ENCODE results near the gene AAK1.
"Not testable (repeated sequence)": the region's sequence is repeated elsewhere in the genome, so short reads cannot be mapped to it uniquely, and the experiment has no call there.

The AAK1 gene

GRCh38 chr2:69456950-69457445 lies 186.5 kb downstream of the AAK1 start:
- DNase-seq = no peak

DNA sequence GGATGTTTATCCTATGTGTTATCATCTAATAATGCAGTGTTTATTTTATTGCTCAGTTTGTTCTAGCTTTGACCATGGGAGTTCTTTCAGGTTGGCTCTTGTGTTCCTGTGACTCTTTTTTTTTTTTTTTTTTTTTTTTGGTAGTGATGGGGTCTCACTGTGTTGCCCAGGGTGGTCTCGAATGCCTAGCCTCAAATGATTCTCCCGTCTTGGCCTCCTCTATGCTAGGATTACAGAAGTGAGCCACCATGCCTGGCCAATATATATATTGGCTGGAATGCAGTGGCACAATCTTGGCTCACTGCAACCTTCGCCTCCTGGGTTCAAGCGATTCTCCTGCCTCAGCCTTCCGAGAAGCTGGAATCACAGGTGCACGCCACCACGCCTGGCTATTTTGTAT lies 187.4 kb downstream of the AAK1 start:
- DNase-seq = no peak

DNA sequence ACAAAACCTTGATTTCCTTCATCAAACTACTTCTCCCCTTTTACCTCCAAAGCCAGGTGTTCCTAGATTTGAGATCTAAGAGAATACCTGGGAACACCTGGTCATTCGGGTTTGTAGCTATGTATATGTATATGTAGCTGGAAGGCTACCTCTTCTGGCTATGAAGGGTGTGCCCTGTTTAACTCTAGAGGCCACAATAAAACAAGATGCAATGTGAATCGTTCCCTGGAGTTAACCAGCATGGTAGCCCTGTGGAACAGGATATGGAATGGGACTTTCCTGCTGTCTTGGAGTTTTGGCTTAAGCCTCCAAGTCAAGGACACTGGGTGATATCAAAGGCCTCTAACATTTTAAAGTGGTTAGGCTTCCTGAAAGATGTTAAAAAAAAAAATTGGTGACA lies 188.6 kb downstream of the AAK1 start:
- no peak for DNase-seq

DNA sequence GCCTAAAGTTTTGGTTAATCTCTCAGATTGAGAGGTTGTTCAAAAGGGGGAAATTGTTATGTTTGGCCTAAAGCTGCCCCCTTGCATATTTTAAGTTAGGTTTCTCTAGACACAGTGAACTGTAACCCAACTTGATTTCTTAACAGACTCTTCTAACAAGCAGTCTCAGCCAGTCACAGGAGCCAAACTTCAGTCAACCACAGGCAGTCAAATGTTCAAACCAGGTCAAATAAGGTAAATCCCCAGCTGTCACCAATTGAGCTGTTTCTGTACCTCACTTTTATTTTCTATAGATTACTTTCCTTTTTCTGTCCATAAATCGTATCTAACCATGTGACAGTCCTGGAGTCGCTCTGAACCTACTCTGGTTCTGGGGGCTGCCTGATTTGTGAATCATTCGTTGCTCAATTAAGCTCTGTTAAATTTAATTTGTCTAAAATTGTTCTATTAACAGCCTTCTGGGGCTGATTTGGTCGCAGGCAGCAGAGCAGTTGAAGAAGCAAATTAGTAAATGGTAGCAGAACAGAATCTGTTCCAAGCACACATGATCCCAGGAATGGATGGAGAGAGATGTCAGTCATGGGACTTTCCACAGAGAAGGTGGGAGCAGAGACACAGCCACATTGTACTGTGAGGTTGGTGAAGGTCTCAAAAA lies 189.9 kb downstream of the AAK1 start:
- DNase-seq = no peak

GRCh38 chr2:69452687-69453086 lies 190.9 kb downstream of the AAK1 start:
- DNase-seq = no peak

DNA sequence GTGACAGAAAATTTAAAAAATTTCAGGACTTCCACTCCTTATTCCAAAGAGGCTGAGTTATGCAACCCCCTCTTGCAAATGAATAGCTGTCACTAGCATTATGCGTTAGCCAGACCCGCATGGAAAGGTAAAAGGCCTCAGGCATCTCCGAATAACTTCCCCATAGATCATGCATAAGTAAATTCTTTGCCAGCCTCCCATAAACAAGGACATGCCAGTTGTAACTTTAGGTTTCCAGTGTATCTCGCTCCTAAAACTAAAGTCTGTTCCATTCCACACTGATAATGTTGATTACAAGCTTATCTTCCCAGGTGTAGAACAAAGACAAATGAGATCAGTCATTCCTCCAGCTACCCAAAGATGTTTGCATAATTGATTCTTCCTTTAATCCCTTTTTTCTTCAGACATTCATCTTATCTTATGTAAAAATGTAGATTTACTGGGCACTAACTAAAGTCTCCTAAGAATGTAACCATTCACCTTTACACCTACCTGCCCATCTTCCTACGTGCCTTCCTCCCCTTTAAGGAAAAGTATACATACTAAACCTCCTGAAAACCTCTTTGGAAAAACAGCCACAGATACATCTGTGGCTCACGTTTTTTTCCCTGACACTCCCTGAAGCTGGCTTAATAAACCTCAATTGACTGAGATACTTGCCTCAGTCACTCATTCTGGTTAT lies 192.7 kb downstream of the AAK1 start:
- DNase-seq = no peak

- DNase-seq = no peak
These were observed 193.6 kb downstream of the AAK1 start for GRCh38 chr2:69449906-69450305.

DNA sequence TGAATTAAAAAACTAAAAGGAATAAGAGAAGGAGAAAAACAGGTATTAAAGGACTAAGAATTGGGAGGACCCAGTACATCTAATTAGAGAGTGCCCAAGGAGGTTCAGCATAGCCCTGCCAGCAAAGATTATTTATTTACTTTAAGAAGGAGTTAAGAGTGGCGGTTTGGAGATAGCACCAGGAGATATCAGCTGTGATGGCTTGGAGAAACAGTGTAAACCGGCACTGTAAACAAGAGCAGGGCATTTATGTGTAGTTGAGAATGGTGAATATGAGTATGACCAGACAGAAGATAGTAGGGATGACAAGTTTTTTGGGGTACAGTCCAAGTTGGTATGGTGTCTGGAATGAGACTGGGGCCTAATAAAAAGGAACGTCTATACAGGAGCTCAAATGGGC lies 199.9 kb downstream of the AAK1 start:
- not testable (repeated sequence) for DNase-seq

DNA sequence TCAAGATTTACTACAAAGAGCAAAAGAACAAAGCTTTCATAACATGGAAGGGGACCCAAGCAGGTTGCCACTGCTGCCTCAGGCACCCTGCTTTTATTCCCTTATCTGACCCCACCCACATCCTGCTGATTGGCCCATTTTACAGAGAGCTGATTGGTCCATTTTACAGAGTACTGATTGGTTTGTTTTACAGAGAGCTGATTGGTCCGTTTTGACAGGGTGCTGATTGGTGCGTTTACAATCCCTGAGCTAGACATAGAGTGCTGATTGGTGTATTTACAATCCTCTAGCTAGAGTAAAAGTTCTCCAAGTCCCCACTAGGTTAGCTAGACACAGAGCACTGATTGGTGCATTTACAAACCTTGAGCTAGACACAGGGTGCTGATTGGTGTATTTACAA lies 204.0 kb downstream of the AAK1 start:
- DNase-seq = not testable (repeated sequence)

- no peak for DNase-seq
These were observed 205.0 kb downstream of the AAK1 start for GRCh38 chr2:69438580-69438979.

- DNase-seq = peak in 17 of 58 donors; percentile 29 to 91 (median 62)
These were observed 205.8 kb downstream of the AAK1 start for GRCh38 chr2:69437751-69438154.

GRCh38 chr2:69436938-69437750 lies 206.4 kb downstream of the AAK1 start, which contains the start of gene NFU1:
TSS of gene NFU1 (minus strand) at chr2:69437435. CDS start at chr2:69437422, 13 bp downstream.
- DNase-seq = peak; percentile 75 to 97 (median 91)

- no peak for DNase-seq
These were observed 207.0 kb downstream of the AAK1 start for GRCh38 chr2:69436596-69436937.

DNA sequence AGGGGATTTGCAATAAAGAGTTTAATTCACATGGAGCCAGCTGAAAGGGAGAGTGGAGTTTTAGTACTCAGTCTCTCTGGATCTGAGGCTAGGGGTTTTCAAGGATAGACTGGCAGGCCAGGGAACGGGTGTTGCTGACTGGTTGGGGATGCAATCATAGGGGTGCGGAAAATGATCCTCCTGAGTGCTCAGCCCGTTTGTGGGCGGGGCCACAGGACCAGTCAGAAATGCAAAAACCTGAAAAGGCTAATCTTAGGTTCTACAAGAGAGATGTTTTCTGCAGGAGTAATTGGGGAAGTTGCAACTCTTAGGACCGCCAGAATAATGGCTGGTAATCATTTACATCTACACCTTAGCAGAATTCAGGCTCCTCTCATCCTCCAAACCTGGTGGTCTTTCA lies 208.8 kb downstream of the AAK1 start:
- DNase-seq = peak in 1 of 58 donors; percentile 8

GRCh38 chr2:69429491-69430183 lies 213.9 kb downstream of the AAK1 start:
- DNase-seq = no peak

- DNase-seq = no peak
These were observed 214.6 kb downstream of the AAK1 start for GRCh38 chr2:69428981-69429380.

GRCh38 chr2:69424419-69424818 lies 219.1 kb downstream of the AAK1 start:
- DNase-seq = no peak

DNA sequence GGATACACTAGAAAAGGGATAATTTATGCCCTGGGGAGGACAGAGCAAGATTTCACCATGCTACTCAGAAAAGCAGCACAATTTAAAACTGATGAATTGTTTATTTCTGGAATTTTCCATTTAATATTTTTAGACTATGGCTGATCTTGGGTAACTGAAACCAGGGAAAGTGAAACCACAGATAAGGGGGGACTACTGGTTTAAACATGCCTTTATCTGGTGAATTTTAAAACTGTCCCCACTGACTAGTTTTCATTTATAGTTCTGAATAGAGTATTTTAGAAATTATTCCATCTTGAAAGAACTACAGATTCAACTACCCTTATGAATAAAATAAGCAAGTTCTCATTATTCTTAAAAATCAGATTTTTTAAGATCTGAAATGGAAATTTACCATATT lies 221.3 kb downstream of the AAK1 start:
- no peak for DNase-seq

DNA sequence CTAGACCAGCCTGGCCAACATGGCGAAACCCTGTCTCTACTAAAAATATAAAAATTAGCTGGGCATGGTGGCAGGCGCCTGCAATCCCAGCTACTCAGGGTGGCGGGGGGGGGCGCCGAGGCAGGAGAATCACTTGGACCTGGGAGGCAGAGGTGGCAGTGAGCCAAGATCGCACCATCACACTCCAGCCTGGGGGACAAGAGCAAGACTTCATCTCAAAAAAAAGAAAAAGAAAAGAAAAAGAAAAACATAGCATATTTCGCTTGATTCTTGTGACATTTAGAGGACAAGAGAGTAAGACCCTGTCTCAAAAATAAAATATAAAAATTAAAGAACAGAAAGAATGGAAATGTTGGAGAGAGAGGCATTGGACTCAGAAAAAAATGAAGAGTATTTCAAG lies 224.4 kb downstream of the AAK1 start:
- DNase-seq = not testable (repeated sequence)

DNA sequence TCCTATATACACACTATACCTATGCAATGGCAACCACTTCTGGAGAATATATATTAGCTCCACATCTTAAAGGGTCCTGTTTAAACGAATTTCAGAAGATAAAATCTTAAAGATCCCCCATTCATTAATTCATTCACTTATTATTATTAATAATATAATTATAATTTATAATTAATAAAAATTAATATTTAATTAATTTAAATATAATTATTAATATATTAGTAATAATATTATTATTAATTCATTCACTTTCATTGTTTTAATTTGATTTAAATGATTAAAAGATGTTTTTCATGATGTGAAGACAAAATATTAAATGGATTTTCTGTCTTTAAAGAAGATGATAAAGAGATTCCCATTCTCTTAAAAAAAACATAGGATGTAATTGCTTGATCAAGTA lies 227.4 kb downstream of the AAK1 start:
- DNase-seq = no peak
